ENCODE data around the gene CD276.

CD276 gene

DNA sequence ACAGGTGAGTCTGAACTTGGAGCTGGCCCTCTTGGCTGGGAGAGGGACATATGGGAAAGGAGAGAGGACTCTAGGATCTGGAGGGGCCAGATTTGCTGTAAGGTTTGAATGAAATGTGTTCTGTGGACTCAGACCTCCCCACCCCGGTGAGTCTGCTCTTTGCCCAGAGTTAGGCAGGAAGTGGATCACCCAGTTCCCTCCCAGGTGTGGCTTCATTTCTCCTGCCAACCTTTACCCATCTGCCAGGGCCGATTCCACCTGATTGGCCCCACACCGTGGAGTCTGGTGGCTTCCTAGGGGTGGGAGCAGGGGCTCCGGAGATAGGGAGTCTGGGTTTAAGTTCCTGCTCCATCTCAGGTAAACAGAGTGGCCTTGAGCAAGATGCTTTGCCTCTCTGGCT is 25.5 kb downstream of the CD276 start:
- DNase-seq (ENCODE audit: low read depth), result no peak
- no peak for TF ChIP-seq CTCF (IDR thresholded peaks at IDR 0.05; ENCODE audit: insufficient read depth, low read depth, low read length, missing control alignments)
- no peak overlapping the region for H3K4me3 ChIP-seq (ENCODE audit: low read length)

- no peak overlapping the region for H3K4me3 ChIP-seq (ENCODE audit: low read length)
- DNase-seq (ENCODE audit: low read depth), result no peak
- TF ChIP-seq CTCF (IDR thresholded peaks at IDR 0.05; ENCODE audit: insufficient read depth, low read depth, low read length, missing control alignments), result no peak
Measured at GRCh38 chr15:73710321-73710720, 26.1 kb downstream of the CD276 start.

DNA sequence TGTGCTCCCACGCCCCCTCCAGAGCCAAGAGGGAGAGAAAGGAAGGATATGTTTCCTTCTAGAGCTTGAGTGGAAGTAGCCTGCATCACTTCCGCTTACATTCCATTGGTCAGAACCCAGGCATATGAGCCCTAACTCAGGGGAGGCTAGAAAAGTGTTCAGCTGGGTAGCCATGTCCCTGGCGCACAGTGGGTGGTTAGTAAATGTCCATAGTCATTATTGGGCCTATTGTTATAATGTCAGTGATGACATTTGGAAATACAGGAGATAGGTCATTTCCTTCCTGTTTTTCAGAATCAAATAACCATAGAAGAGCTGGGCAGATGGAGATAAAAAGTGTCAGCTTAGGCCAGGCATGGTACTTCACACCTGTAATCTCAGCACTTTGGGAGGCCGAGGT is 27.3 kb downstream of the CD276 start:
- H3K4me3 ChIP-seq (ENCODE audit: low read length), result no peak overlapping the region
- DNase-seq (ENCODE audit: low read depth), result no peak
- no peak for TF ChIP-seq CTCF (IDR thresholded peaks at IDR 0.05; ENCODE audit: insufficient read depth, low read depth, low read length, missing control alignments)

GRCh38 chr15:73712107-73712506 is 27.9 kb downstream of the CD276 start:
- no peak overlapping the region for H3K4me3 ChIP-seq (ENCODE audit: low read length)
- peak; percentile 14 for TF ChIP-seq CTCF (IDR thresholded peaks at IDR 0.05; ENCODE audit: insufficient read depth, low read depth, low read length, missing control alignments)
- DNase-seq (ENCODE audit: low read depth), result no peak

- TF ChIP-seq CTCF (IDR thresholded peaks at IDR 0.05; ENCODE audit: insufficient read depth, low read depth, low read length, missing control alignments), result no peak
- no peak overlapping the region for H3K4me3 ChIP-seq (ENCODE audit: low read length)
- DNase-seq (ENCODE audit: low read depth), result no peak
Measured at GRCh38 chr15:73714695-73715301, 30.6 kb downstream of the CD276 start.

- no peak for TF ChIP-seq CTCF (IDR thresholded peaks at IDR 0.05; ENCODE audit: insufficient read depth, low read depth, low read length, missing control alignments)
Measured at GRCh38 chr15:73715417-73715816, 31.2 kb downstream of the CD276 start.

GRCh38 chr15:73716417-73716816 is 32.2 kb downstream of the CD276 start:
- DNase-seq (ENCODE audit: low read depth), result no peak
- TF ChIP-seq CTCF (IDR thresholded peaks at IDR 0.05; ENCODE audit: insufficient read depth, low read depth, low read length, missing control alignments), result no peak
- H3K4me3 ChIP-seq (ENCODE audit: low read length), result no peak overlapping the region

More at GRCh38 chr15:73715417-73715816, 31.2 kb downstream of the CD276 start:
- H3K4me3 ChIP-seq (ENCODE audit: low read length), result no peak overlapping the region
- DNase-seq (ENCODE audit: low read depth), result no peak

Measured in epithelial cell of esophagus (primary cell).